Naive thymus-derived CD4-positive, alpha-beta T cell (primary cell): ENCODE results near the gene EVA1A. TPM values are rescaled to one million over a fixed set of nuclear protein-coding genes. Genes with fewer than 3 reads are reported as not detected.

Experiments
- ATAC-seq: fragments of 150-1000 bp; cut with Tn5 transposase; 2 replicates; pipeline ENCODE4 v1.10.0; 2021; ENCODE audit warnings: mild to moderate bottlenecking, moderate library complexity
- CTCF ChIA-PET: fragments of 350-600 bp; sonication (Branson Sonifier 250); formaldehyde crosslinking; loops from one replicate; lab custom pipeline; 2021; ENCODE audit warnings: antibody characterized with exemption; lab: Charles Lee
- POLR2A ChIA-PET: fragments of 350-600 bp; sonication (Branson Sonifier 250); formaldehyde crosslinking; loops from one replicate; lab custom pipeline; 2021; ENCODE audit warnings: antibody characterized with exemption, inconsistent platforms; lab: Charles Lee
- DNase-seq, 9 donors: peaks; one replicate each; pipeline versions ENCODE4 v3.0.0 to v3.0.0-alpha.2; 2020 to 2022; ENCODE audit warnings: mixed read lengths in 1 of 9
- H3K27ac ChIP-seq: one replicate; pipeline ENCODE4 v1.7.0; 2013; ENCODE audit warnings: mild to moderate bottlenecking, low read depth, low read length, moderate library complexity
- H3K27me3 ChIP-seq, 2 donors: one replicate each; pipeline ENCODE4 v1.7.0; 2013; ENCODE audit warnings: low read length in 2 of 2, mild to moderate bottlenecking in 2 of 2, moderate library complexity in 2 of 2; ENCODE audit not compliant: control insufficient read depth in 2 of 2, insufficient read depth in 2 of 2
- H3K36me3 ChIP-seq, 3 experiments: 1 replicate in 2 of 3; 2 replicates in 1 of 3; pipeline ENCODE4 v1.7.0; 2013; ENCODE audit warnings: low read length in 3 of 3, mild to moderate bottlenecking in 3 of 3, moderate library complexity in 1 of 3; ENCODE audit not compliant: insufficient read depth in 3 of 3, control insufficient read depth in 2 of 3
- H3K4me1 ChIP-seq, 2 donors: one replicate each; pipeline ENCODE4 v1.7.0; 2013; ENCODE audit warnings: low read length in 2 of 2, mild to moderate bottlenecking in 2 of 2, moderate library complexity in 1 of 2; ENCODE audit not compliant: control insufficient read depth in 2 of 2, insufficient read depth in 2 of 2
- H3K4me3 ChIP-seq: 2 replicates; pipeline ENCODE4 v1.7.0; 2013; ENCODE audit warnings: mild to moderate bottlenecking, low read length
- H3K9me3 ChIP-seq, 3 experiments: 1 replicate in 2 of 3; 2 replicates in 1 of 3; pipeline ENCODE4 v1.7.0; 2013; ENCODE audit warnings: low read length in 3 of 3; ENCODE audit not compliant: control insufficient read depth in 2 of 3
- H3K27ac Mint-ChIP-seq, 9 donors: one replicate each; pipeline ENCODE4 v1.8.0; 2020 to 2022; ENCODE audit warnings: mixed read lengths in 9 of 9, mild to moderate bottlenecking in 8 of 9, moderate library complexity in 5 of 9, inconsistent platforms in 2 of 9
- H3K27me3 Mint-ChIP-seq, 5 donors: one replicate each; pipeline ENCODE4 v1.8.0; 2021 to 2022; ENCODE audit warnings: mixed read lengths in 5 of 5, mild to moderate bottlenecking in 1 of 5
- H3K36me3 Mint-ChIP-seq, 5 donors: one replicate each; pipeline ENCODE4 v1.8.0; 2020 to 2022; ENCODE audit warnings: mixed read lengths in 5 of 5, mild to moderate bottlenecking in 3 of 5, inconsistent platforms in 1 of 5
- H3K4me1 Mint-ChIP-seq, 7 donors: one replicate each; pipeline ENCODE4 v1.8.0; 2020 to 2022; ENCODE audit warnings: mixed read lengths in 7 of 7, mild to moderate bottlenecking in 3 of 7, inconsistent platforms in 1 of 7
- H3K4me3 Mint-ChIP-seq, 10 donors: one replicate each; pipeline ENCODE4 v1.8.0; 2020 to 2022; ENCODE audit warnings: mild to moderate bottlenecking in 10 of 10, mixed read lengths in 10 of 10, moderate library complexity in 6 of 10, inconsistent platforms in 2 of 10
- H3K9me3 Mint-ChIP-seq, 11 donors: one replicate each; pipeline ENCODE4 v1.8.0; 2020 to 2022; ENCODE audit warnings: mixed read lengths in 11 of 11, mild to moderate bottlenecking in 4 of 11, inconsistent platforms in 1 of 11, moderate library complexity in 1 of 11
- intact Hi-C, 2 donors: fragments of 100-400 bp; cut with micrococcal nuclease; formaldehyde crosslinking; loops; one replicate each; pipeline ENCODE4 v1.15.1; 2023
- polyA plus RNA-seq, 2 donors: library from polyadenylated mRNA; unstranded; fragments of 300-500 nt; fragmentation: Illumina TruSeq; gene quantifications; one replicate each; pipeline ENCODE4 v1.2.3, GENCODE V29; 2021
- total RNA-seq, 6 experiments: library from RNA in 5 of 6; stranded (reverse) in 5 of 6; gene quantifications; 1 replicate in 5 of 6; 2 replicates in 1 of 6; pipeline ENCODE4 v1.2.3 and lab custom pipeline; 2021 to 2026

EVA1A gene
- total and polyA plus RNA-seq, 7 experiments from 2014 or later, result 0.52 to 0.62 (median 0.53) TPM; not detected in 4

DNA sequence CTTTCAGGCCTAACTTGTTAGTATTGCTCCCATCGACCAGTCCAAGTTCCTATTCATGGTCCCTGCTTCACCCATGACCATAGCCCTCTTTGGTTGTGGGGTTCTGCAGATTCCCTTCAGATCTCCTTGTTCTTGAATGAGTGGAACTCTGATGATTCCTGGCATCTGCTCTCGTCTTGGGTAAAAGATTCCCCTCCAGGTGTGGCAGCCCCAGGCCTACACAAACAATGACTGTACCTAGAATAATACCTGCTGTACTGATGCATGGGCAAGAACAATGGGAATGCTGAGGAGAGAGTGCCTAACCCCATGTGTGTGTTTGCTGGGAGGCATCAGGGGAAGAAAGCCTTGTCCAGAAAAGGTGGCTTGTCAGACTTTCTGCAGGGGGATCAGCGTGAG lies 46.7 kb upstream of the EVA1A start:
- H3K27me3 Mint-ChIP-seq, result peaks cover 46 to 72% (median 61%) of the 10 kb centered on the region in 5 donors

GRCh38 chr2:75606761-75607399 lies 46.1 kb upstream of the EVA1A start:
- intact Hi-C loops, result loop anchor here in 1 of 2 donors (5.0 kb wide), 1 partner anchor 555 kb away; no protein-coding TSS in a partner anchor
- Histone ChIP-seq H3K4me3 (no peak overlapping the region), H3K9me3 (no peaks in the 10 kb centered on the region), H3K4me1 (no peaks in the 10 kb centered on the region), H3K27me3 (peaks cover 0 to 4% of the 10 kb centered on the region in 2 donors), H3K36me3 (no peaks in the 10 kb centered on the region), H3K27ac (no peak overlapping the region)
- Mint-ChIP-seq H3K4me3 (no peak overlapping the region), H3K27ac (no peak overlapping the region), H3K4me1 (peaks cover 0 to 1% (median 0%) of the 10 kb centered on the region in 7 donors), H3K36me3 (no peaks in the 10 kb centered on the region), H3K27me3 (peaks cover 46 to 67% (median 56%) of the 10 kb centered on the region in 5 donors), H3K9me3 (peaks cover 0 to 4% (median 0%) of the 10 kb centered on the region in 11 donors)
- ATAC-seq (no peak), DNase-seq (no peak)
- POLR2A ChIA-PET, result no interaction called here
- CTCF ChIA-PET, result interaction anchor here (1.7 kb wide), 1 partner anchor 11 kb away, joined by 4 read pairs; no protein-coding TSS in a partner anchor

More for the DNA sequence above, 46.7 kb upstream of the EVA1A start:
- Mint-ChIP-seq H3K4me3 (no peak overlapping the region), H3K36me3 (no peaks in the 10 kb centered on the region), H3K9me3 (peaks cover 0 to 4% (median 0%) of the 10 kb centered on the region in 11 donors), H3K4me1 (peaks cover 0 to 1% (median 0%) of the 10 kb centered on the region in 7 donors), H3K27ac (no peak overlapping the region)
- Histone ChIP-seq H3K36me3 (no peaks in the 10 kb centered on the region), H3K9me3 (no peaks in the 10 kb centered on the region), H3K27ac (no peak overlapping the region), H3K4me3 (no peak overlapping the region), H3K4me1 (no peaks in the 10 kb centered on the region), H3K27me3 (peaks cover 0 to 4% of the 10 kb centered on the region in 2 donors)
- ATAC-seq (no peak), DNase-seq (no peak)
- POLR2A ChIA-PET, result no interaction called here
- intact Hi-C loops, result loop anchor here in 1 of 2 donors (5.0 kb wide), 1 partner anchor 555 kb away; no protein-coding TSS in a partner anchor
- CTCF ChIA-PET, result no interaction called here

- H3K27me3 ChIP-seq, result peaks cover 0 to 4% of the 10 kb centered on the region in 2 donors
- CTCF ChIA-PET, result interaction anchor here (1.7 kb wide), 1 partner anchor 10 kb away, joined by 4 read pairs; no protein-coding TSS in a partner anchor
- DNase-seq (no peak), ATAC-seq (no peak)
- intact Hi-C loops, result loop anchor here in 1 of 2 donors (5.0 kb wide), 1 partner anchor 554 kb away; no protein-coding TSS in a partner anchor
- Mint-ChIP-seq H3K36me3 (no peaks in the 10 kb centered on the region), H3K4me1 (peaks cover 0 to 1% (median 0%) of the 10 kb centered on the region in 7 donors), H3K9me3 (peaks cover 0 to 4% (median 0%) of the 10 kb centered on the region in 11 donors), H3K27ac (no peak overlapping the region), H3K4me3 (no peak overlapping the region), H3K27me3 (peaks cover 46 to 67% (median 52%) of the 10 kb centered on the region in 5 donors)
- POLR2A ChIA-PET, result no interaction called here
- no peaks in the 10 kb centered on the region for H3K36me3 ChIP-seq
- no peaks in the 10 kb centered on the region for H3K4me1 ChIP-seq
- H3K4me3 ChIP-seq, result no peak overlapping the region
- H3K9me3 ChIP-seq, result no peaks in the 10 kb centered on the region
- H3K27ac ChIP-seq, result no peak overlapping the region
Measured at GRCh38 chr2:75605770-75606529, 45.2 kb upstream of the EVA1A start.

DNA sequence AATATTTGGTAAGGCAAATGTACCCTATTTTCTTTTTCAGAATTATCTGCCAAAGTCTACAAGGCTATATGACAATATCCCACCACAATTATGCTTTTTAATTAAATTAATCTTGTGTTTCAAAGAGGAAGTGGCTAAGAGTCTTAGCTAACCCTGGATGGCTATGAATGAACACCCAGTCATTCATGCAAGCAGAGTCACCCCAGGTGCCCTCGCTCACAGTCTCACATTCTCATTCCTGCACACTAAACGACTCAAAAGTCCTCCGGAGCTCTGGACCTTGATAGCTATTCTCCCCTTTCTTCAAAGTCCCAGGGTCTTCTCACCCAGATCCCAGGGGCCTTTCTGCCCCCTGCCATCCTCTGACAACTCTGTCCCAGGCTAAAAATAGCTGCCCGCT lies 43.7 kb upstream of the EVA1A start:
- POLR2A ChIA-PET, result no interaction called here
- Histone ChIP-seq H3K27me3 (peaks cover 0 to 3% of the 10 kb centered on the region in 2 donors), H3K4me3 (no peak overlapping the region), H3K4me1 (no peaks in the 10 kb centered on the region), H3K9me3 (no peaks in the 10 kb centered on the region), H3K27ac (no peak overlapping the region), H3K36me3 (no peaks in the 10 kb centered on the region)
- peaks cover 0 to 4% (median 0%) of the 10 kb centered on the region in 11 donors for H3K9me3 Mint-ChIP-seq
- CTCF ChIA-PET, result no interaction called here
- H3K27me3 Mint-ChIP-seq, result peaks cover 39 to 59% (median 45%) of the 10 kb centered on the region in 5 donors
- DNase-seq (no peak), ATAC-seq (no peak)
- no peak overlapping the region for H3K4me3 Mint-ChIP-seq
- no peaks in the 10 kb centered on the region for H3K36me3 Mint-ChIP-seq
- intact Hi-C loops, result no loop called here
- peaks cover 0 to 1% (median 0%) of the 10 kb centered on the region in 7 donors for H3K4me1 Mint-ChIP-seq
- no peak overlapping the region for H3K27ac Mint-ChIP-seq

DNA sequence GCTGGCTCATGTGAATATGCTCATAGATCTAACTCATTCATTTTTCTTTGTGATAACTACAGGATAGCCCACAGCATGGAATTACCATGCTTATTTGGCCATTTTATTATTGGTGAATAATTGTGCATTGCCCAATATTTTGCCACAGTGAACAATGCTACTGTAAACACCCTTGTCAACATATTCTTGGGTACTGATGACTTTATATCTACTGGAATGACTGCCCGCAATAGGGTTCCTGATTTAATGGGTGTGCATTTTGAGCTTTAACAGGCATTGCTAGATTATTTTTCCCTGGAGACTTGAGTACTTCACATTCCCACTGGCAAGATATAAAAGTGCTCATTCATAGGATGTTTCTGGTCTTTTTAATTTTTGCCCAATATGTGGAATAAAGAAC lies 42.7 kb upstream of the EVA1A start:
- no peak for DNase-seq
- no peak for ATAC-seq
- no peaks in the 10 kb centered on the region for H3K36me3 ChIP-seq
- H3K4me3 ChIP-seq, result no peak overlapping the region
- H3K4me1 ChIP-seq, result no peaks in the 10 kb centered on the region
- H3K27me3 ChIP-seq, result no peaks in the 10 kb centered on the region
- H3K27ac ChIP-seq, result no peak overlapping the region
- ChIA-PET POLR2A (no interaction called here), CTCF (no interaction called here)
- H3K27me3 Mint-ChIP-seq, result peaks cover 32 to 50% (median 37%) of the 10 kb centered on the region in 5 donors
- H3K4me3 Mint-ChIP-seq, result no peak overlapping the region
- H3K4me1 Mint-ChIP-seq, result peaks cover 0 to 1% (median 0%) of the 10 kb centered on the region in 7 donors
- H3K27ac Mint-ChIP-seq, result no peak overlapping the region
- no peaks in the 10 kb centered on the region for H3K36me3 Mint-ChIP-seq
- peaks cover 0 to 4% (median 0%) of the 10 kb centered on the region in 11 donors for H3K9me3 Mint-ChIP-seq
- intact Hi-C loops, result no loop called here
- no peaks in the 10 kb centered on the region for H3K9me3 ChIP-seq

DNA sequence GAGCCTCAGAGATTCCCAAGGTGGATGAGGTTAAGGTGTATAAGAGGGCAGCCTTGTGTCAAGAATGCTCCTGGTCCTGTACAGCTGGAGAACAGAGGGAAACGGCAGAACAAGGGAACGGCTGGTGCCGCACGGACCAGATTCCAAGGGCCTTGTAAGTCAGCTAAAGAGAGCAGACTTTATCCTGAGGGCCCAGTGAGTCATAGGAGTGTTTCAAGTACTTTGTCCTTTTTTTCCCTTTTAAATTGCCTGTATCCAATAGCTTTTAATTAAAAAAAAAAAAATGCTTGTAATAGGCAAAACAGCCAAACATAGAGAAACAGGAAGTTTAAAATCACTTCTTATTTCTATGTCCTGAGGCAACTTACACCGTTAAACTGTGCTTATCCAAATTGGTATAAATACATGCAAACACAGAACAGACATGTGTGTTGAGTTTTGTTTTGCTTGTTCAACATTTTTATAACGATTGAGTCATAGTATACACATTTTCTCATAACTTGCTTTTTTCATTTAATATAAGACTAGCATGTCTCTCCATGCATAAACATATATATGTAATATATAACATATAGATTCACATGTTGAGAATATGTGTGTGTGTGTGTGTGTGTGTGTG lies 42.1 kb upstream of the EVA1A start:
- DNase-seq (no peak), ATAC-seq (no peak)
- ChIA-PET CTCF (no interaction called here), POLR2A (no interaction called here)
- Mint-ChIP-seq H3K9me3 (peaks cover 0 to 4% (median 0%) of the 10 kb centered on the region in 11 donors), H3K27ac (no peak overlapping the region), H3K36me3 (no peaks in the 10 kb centered on the region), H3K4me3 (no peak overlapping the region), H3K27me3 (peaks cover 27 to 46% (median 33%) of the 10 kb centered on the region in 5 donors), H3K4me1 (no peaks in the 10 kb centered on the region)
- intact Hi-C loops, result no loop called here
- Histone ChIP-seq H3K27ac (no peak overlapping the region), H3K36me3 (no peaks in the 10 kb centered on the region), H3K4me1 (no peaks in the 10 kb centered on the region), H3K27me3 (no peaks in the 10 kb centered on the region), H3K9me3 (no peaks in the 10 kb centered on the region), H3K4me3 (no peak overlapping the region)
